Activated CD4-positive, alpha-beta T cell treated with anti-CD3 and anti-CD28 coated beads, Interleukin-2, amount 50 U/mL, for 4 hours (primary cell): ENCODE results near the gene ITIH5.

Experiments
- DNase-seq, 2 experiments: peaks; one replicate each; pipeline ENCODE4 v3.0.0-alpha.2; 2020

ITIH5 gene

DNA sequence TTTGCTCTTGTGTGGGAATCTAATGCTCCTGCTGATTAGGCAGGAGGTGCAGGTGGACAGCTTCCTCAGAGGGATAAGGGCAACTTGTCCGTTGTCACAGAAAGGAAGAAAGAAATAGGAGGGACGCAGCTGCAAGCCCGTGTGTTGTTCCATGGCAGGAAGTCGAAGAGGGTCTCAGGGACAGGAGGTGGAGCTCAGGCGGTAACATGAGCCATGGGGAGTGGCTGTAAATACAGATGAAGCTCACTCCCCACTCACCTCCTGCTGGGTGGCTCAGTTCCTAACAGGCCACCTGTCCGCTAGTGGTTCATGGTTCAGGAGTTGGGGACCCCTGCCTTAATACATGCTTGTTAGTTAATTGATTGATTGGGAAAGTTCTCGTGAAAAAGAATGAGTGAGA lies 154.3 kb downstream of the ITIH5 start:
- DNase-seq = no peak

DNA sequence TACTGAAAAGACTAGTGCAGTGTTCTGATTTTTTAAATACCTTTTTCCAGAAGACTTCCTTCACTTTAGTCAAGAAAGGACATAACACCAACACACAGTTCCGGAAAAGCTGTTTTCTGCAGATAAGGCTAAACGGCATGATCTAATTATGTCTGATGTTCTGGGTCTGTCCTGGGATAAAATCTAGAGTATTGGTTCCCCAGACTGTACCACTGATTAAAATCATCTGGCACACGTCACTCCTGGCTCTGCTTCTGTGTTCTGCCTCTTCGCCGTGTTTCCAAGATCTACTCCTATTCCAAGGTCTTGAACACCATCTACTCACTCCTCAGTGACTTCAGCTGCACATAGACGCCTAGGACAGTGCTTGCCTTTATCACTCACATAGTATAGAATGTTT lies 155.2 kb downstream of the ITIH5 start:
- no peak for DNase-seq
